GM12891 (cell line): ENCODE measurements around the gene RGS3.

Experiments
- DNase-seq: peaks from one replicate; pipeline ENCODE4 v3.0.0; 2011; ENCODE audit warnings: low spot score; ENCODE audit not compliant: insufficient read length
- FAIRE-seq: peaks from 2 replicates; lab custom pipeline; 2011; peaks lifted over from hg19 to GRCh38; lab: Jason Lieb, UNC
- PAX5 ChIP-seq: IDR thresholded peaks from 2 replicates; pipeline ENCODE4 v1.6.1; 2011; ENCODE audit warnings: low read length, moderate library complexity, mild to moderate bottlenecking; ENCODE audit not compliant: insufficient read depth, severe bottlenecking
- POLR2A ChIP-seq: IDR thresholded peaks from 2 replicates; pipeline ENCODE4 v1.6.1; 2011; ENCODE audit warnings: low read depth, low read length, control low read depth
- POLR2AphosphoS5 ChIP-seq: IDR thresholded peaks from 2 replicates; pipeline ENCODE4 v1.6.1; 2011; ENCODE audit warnings: low read depth, low read length, control low read depth
- POU2F2 ChIP-seq: IDR thresholded peaks from 2 replicates; pipeline ENCODE4 v1.6.1; 2011; ENCODE audit warnings: low read depth, mild to moderate bottlenecking, control low read depth, low read length, moderate library complexity
- SPI1 ChIP-seq: IDR thresholded peaks from 2 replicates; pipeline ENCODE4 v1.6.1; 2011; ENCODE audit warnings: low read depth, low read length, control low read depth
- TAF1 ChIP-seq: IDR thresholded peaks from 2 replicates; pipeline ENCODE4 v1.6.1; 2011; ENCODE audit warnings: low read depth, low read length, control low read depth

RGS3 gene

DNA sequence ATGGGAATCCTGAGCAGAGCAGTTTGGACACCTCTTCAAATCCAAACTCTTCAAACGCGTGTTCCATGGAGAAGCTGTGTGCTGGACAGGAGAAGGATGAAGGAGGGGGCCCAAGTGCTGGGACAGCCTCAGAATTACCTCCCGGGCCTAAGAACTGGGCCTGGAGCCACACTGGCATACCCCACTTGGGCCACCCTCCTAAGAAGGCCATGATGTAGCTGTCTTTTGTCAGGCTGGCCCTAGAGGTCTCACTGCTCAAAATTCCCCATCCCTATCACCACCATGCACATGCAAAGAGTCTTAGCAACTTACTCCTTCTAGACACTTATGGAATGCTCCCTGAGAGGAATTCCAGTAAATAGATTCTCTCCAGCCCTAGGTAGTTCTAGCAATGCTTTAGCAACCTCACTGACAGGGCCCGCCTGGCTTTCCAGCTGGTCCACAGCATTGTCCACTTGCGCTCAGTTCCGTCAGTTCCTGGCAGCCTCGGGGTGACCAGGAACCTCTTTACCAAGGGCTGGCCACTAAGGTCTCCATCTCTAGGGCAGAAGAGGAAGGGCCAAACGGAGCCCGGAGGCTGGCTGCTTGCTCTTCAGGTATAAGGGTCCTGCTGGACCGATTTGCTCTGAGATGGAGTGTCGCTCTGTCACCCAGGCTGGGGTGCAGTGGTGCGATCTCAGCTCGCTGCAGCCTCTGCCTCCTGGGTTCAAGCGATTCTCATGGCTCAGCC is 75.3 kb downstream of the RGS3 start:
- TF ChIP-seq POU2F2 = no peak
- no peak for TF ChIP-seq POLR2A

DNA sequence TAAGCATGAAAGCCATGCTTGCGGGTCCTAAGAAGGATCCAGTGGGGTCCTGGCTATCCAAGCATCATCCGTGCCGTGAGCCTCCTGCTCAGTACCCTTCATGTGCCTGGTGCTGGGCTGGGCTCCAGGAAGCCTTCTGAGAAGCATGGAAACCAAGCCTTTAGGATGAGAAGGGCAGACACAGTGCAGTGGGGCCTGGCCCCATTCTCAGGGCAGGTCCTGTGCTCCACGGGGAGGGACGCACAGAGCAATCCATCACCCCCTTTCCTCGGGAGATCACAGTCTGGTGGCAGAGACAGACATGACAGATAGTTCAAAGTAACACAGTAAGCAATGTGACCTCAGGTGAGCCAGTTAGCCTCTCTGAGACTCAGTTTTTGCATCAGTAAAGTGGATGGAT is 76.9 kb downstream of the RGS3 start:
- TF ChIP-seq POLR2A (no peak), PAX5 (no peak), POLR2AphosphoS5 (no peak), POU2F2 (no peak), TAF1 (no peak), SPI1 (no peak)
- FAIRE-seq = no peak
- no peak for DNase-seq

More for the DNA sequence above, 75.3 kb downstream of the RGS3 start:
- no peak for FAIRE-seq
- no peak for DNase-seq

DNA sequence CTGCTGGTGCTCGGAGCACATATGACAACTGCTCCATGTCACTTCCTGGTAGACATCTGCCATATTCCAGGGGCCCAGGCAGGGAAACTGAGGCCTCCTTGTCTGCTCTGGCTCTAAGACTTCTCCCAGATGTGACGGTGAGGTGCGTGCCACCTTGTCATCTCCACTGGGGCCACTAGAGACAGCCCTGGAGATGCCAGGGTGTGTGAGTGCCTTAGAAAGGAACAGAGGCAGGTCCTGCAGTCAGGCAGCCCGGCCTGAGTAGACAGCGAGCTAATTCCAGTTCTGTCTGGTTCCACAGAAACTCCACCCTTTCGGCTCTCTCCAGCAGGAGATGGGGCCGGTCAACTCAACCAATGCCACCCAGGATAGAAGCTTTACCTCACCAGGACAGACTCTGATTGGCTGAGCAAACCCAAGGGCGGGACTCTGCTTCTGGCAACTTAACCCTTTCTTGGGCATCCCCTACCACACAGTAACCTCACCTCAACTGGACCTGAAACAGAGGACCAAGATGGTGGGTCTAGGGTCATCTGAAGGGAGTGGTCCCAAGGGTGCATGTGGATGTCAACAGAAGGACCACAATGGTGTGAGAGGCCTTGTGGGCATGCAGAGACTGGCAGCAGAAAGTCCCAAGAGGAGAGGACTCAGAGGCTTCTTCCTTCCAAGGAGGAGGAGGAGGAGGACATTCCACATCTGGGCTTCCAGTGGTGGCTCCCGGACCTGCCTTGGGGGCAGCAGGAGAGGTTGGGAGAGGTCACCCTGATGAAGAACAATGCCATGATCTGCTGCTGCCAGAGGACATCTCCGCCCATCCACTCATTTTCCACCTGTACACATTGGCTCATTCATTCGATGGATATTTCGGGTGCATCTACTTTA is 77.7 kb downstream of the RGS3 start:
- DNase-seq = no peak
- FAIRE-seq = no peak
- TF ChIP-seq POLR2AphosphoS5 (no peak), POU2F2 (no peak), TAF1 (no peak), POLR2A (no peak), SPI1 (no peak), PAX5 (no peak)

DNA sequence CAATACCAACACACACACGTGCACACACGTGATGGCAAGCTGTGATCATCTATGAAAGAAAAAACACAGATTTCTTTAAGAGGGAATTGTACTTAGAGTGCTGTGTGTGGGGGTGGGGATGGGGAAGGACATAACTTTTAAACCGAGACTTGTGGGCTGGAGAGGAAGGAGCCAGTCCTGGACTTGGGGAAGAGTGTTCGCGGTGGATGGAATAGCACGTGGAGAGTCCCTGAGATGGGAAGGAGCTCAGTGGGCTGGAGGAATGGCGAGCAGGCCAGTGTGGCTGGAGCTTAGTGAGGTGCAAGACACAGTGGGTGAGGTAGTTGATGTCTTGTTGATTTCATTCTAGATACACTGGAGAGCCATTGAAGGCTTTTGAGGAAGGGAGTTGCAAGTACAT is 78.5 kb downstream of the RGS3 start:
- FAIRE-seq (no peak), DNase-seq (no peak)
- no peak for TF ChIP-seq POLR2AphosphoS5
- TF ChIP-seq TAF1 = no peak
- no peak for TF ChIP-seq PAX5
- no peak for TF ChIP-seq POLR2A
- TF ChIP-seq POU2F2 = no peak
- no peak for TF ChIP-seq SPI1

DNA sequence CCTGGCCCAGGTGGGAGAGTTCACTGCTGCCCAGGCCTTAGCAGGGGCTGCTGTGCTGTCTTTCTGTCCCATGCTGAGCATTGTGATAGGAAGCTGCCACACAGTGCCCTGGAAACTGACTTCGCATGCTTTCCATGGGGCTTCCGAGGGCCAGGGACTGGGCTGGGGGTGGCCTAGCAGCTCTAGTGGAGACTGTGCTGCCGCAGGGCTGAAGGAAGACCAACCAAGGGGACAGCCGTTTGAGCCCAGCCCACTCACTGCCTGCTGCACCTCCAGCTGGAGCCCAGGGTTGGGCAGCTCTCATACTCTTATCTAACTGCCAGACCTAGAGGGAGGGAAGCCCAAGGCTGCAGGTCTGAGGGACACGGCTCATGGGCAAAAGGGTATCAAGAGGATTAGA is 79.2 kb downstream of the RGS3 start:
- TF ChIP-seq SPI1 = no peak
- no peak for TF ChIP-seq PAX5
- TF ChIP-seq POLR2A = no peak
- no peak for TF ChIP-seq POLR2AphosphoS5
- no peak for TF ChIP-seq TAF1
- no peak for TF ChIP-seq POU2F2
- FAIRE-seq = no peak
- no peak for DNase-seq

DNA sequence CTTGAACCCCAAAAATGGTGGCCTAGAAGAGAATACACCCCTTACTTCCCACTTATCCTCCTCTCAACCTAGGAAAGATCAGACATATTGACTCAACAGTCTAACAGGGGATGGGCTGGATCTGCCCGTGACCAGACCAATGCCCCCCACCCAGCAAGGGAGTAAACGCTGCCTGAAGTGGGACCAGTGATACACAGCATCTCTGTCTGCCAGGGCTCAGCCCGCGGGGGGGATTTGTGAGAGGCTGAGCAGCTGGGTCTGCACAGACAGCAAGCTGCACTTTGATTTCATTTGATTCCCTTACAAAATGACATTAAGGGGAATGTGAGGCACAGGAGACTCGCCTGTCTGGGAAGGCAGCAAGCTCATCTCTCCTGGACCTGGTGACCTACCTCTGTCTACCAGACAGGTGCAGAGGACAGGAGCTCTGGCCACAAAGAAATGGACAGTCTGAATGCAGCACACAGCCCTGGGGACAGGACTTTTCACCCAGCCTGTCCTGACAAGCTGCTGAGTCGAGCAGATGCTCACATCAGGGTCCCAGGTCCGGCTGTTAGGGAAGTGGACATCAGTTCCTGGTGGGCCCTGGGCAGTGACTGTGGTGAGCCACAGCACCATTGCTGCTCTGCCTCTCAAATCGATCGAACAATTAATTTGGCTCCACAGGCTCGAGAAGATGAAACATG is 79.9 kb downstream of the RGS3 start:
- no peak for FAIRE-seq
- TF ChIP-seq POLR2A (no peak), POU2F2 (no peak), TAF1 (no peak), PAX5 (no peak), SPI1 (no peak)
- no peak for DNase-seq

DNA sequence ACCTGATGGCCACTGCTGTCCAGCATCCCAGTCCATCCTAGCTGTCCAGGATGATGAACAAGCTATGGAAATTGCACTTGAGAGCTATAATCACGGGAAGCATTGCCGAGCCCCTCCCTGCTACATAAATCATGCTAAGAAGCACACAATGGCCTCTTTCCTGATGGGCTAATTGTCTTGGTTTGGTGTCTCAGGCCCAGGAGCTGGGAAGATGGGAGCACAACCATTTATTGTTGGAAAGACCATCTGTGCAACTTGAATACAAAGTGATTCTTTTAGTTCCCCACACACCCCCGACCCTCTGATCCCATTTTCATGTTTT is 80.4 kb downstream of the RGS3 start:
- DNase-seq (no peak), FAIRE-seq (no peak)
- TF ChIP-seq POU2F2 (no peak), SPI1 (no peak), TAF1 (no peak), PAX5 (no peak)

DNA sequence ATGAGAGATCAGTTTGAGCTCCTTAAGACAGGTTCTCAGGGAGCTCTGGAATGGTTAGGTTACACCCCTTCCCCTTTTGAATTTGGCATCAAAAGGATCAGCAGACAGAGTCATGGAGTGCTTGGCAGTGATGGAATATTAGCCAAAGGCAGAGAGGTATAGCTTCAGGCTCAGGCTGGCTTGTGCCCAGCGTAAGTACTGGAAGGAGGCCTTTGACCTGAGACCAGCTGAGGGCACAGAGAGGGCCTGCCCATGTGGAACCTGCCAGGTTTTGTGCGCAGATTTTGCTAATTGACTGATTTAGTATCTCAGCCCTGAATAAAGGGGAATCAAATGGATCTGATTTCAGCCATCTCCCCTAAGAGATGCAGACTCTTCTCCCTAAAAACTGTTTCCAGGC is 81.5 kb downstream of the RGS3 start:
- TF ChIP-seq TAF1 (no peak), POU2F2 (no peak), SPI1 (no peak), POLR2A (no peak), PAX5 (no peak), POLR2AphosphoS5 (no peak)
- DNase-seq (no peak), FAIRE-seq (no peak)

DNA sequence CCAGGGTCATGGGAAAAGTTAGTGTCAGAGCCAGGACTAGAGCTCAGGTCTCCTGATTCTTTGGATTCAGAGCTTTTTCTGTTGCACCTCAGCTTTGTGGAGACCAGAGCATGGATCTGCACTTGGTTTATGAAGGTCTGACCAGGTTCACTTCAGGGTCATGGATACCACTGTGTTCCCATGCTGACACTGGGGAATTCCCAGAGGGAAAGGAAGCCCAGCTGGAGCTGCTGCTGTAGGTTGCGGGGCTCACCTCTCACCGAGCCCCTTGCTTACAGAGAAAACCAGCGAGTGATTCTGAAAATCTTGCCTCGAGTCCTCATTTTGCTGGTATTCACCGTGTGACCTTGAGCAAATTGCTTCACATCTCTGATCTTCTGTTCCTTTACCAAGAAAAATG is 83.0 kb downstream of the RGS3 start:
- no peak for FAIRE-seq

More for the DNA sequence above, 83.0 kb downstream of the RGS3 start:
- no peak for DNase-seq
- no peak for TF ChIP-seq SPI1
- TF ChIP-seq PAX5 = no peak
- TF ChIP-seq TAF1 = no peak
- TF ChIP-seq POU2F2 = no peak
- TF ChIP-seq POLR2AphosphoS5 = no peak
- no peak for TF ChIP-seq POLR2A
